AG09319 (cell line): ENCODE measurements around the gene SNX3.

Experiments used
- DNase-seq: peaks from one replicate; pipeline ENCODE4 v3.0.0-alpha.2; 2010; ENCODE audit warnings: low read depth; ENCODE audit errors: extremely low read depth
- TF ChIP-seq, protein P1 (sequence below): IDR thresholded peaks from 2 replicates; pipeline ENCODE4 v1.5.1; 2011; ENCODE audit warnings: low read depth, mild to moderate bottlenecking, inconsistent platforms, low read length, moderate library complexity

The SNX3 gene

DNA sequence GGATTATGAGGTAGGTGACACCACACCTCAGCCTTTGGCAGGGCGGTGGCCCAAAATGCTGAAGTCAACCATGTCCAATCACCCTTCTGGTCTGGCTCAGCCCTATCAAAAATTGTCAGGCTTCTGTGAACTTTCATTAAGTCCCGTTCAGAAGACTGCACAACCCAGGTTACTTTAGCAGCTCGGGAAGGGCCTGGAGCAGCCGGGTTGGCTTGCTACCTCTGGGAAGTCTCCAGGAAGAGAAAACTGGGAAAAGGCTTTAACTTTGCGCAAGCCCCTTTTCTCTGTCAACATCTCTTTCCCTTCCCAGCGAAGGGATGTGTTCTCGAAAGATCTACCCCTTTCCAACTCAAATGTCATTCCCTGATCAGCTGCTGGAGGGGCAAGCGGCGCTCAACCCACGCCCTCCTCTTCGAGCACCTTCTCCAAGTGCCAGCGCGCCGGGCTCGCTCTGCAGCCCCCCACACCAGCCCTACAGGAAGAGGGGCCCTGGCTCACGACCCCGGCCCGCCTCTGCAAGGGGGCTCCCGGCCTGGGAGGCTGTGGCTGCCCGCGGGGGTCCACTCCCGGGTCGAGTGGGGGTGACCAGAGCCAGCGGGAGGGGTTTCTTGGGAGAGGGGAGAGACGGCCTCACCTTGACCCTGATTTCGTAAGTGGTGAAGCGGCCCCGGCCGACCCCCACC is 573 bp downstream of the SNX3 start:
- no peak for DNase-seq
- TF ChIP-seq, protein P1, sequence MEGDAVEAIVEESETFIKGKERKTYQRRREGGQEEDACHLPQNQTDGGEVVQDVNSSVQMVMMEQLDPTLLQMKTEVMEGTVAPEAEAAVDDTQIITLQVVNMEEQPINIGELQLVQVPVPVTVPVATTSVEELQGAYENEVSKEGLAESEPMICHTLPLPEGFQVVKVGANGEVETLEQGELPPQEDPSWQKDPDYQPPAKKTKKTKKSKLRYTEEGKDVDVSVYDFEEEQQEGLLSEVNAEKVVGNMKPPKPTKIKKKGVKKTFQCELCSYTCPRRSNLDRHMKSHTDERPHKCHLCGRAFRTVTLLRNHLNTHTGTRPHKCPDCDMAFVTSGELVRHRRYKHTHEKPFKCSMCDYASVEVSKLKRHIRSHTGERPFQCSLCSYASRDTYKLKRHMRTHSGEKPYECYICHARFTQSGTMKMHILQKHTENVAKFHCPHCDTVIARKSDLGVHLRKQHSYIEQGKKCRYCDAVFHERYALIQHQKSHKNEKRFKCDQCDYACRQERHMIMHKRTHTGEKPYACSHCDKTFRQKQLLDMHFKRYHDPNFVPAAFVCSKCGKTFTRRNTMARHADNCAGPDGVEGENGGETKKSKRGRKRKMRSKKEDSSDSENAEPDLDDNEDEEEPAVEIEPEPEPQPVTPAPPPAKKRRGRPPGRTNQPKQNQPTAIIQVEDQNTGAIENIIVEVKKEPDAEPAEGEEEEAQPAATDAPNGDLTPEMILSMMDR, result no peak

DNA sequence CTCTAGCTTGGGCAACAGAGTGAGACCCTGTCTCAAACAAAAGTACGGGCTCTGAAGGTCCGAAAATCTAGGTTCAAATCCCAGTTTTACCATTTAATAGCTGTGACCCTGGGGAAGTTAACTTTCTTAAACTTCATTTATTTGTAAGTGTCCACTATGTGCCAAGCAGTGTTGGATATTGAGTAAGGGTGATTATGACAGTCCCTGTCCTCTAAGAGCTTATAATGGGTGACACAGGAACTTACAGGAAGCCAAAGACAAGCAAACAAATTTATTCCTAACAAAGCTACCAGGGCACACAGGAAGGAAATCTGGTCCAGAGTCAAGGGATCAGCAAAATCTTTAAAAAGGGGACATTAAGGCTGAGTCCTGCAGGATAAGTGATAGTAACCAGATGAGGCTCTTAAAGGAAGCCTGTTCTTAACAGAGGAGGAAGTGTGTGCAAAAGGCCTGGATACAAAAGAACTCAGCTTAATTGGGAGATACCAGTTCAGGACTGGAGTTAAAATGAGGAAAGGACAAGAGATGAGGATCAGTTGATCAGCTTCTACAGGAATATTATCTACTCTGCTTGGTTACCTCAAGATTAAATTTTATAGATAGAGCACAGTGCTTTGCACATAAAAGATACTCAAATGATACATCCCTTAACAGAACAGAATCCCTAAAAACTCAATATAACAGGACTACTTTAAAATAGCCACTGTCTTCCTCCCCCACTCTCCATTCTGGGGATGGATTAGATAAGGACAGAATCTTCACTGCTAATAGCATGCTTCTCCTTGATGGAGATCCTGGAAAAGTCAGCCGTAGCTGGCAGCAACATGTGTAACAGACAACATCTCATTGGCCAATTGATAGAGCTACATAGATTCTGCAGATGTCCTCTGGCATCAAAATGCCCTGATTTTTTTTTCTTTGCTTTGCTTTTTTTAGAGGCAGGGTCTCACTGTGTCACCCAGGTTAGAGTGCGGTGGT is 6.1 kb downstream of the SNX3 start:
- no peak for DNase-seq
- TF ChIP-seq, protein P1, result no peak

DNA sequence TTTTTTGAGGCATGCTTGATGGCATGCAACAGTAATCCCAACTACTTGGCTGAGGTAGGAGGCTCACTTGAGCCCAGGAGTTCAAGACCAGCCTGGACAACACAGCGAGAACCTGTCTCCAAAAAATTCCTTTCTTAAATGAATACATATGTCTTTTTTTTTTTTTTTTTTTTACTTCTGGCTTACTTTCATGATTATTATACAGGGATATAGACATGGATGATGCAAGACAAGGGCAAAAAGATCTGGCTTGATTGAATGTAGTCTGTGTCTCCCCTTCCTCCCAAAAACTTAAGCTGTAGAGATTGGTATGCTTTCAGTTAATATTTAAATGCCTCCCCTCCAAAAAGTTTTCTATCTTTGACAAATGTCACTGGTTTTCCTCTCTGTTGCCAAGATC is 7.6 kb downstream of the SNX3 start:
- TF ChIP-seq, protein P1, result no peak

GRCh38 chr6:108252055-108252454 is 8.8 kb downstream of the SNX3 start:
- DNase-seq, result no peak
- TF ChIP-seq, protein P1, result no peak

More for the DNA sequence above, 7.6 kb downstream of the SNX3 start:
- DNase-seq, result no peak

GRCh38 chr6:108251252-108251651 is 9.6 kb downstream of the SNX3 start:
- TF ChIP-seq, protein P1, result no peak
- no peak for DNase-seq

GRCh38 chr6:108250240-108250866 is 10.5 kb downstream of the SNX3 start:
- TF ChIP-seq, protein P1, result no peak; the same call in 1 of the 2 replicates
- DNase-seq, result no peak
